SW 1271 (cell line): ENCODE data around the gene CPN2.

Experiments used
- DNase-seq, 2 experiments: peaks; one replicate each; lab custom pipeline; 2025; lab: John Stamatoyannopoulos, UW

CPN2 gene

GRCh38 chr3:194294199-194294894, 56.8 kb downstream of the CPN2 start:
- DNase-seq: no peak

GRCh38 chr3:194293546-194294198, 57.5 kb downstream of the CPN2 start:
- no peak for DNase-seq

- DNase-seq: no peak
Measured at GRCh38 chr3:194292331-194292730, 58.8 kb downstream of the CPN2 start.
